WTC11 (cell line): ENCODE measurements around the gene CCDC82. TPM values are rescaled to one million over a fixed set of nuclear protein-coding genes. Genes with fewer than 3 reads are reported as not detected.

Experiments used
- ATAC-seq: fragments of 200-7000 bp; cut with Tn5 transposase; 2 replicates; pipeline ENCODE4 v1.10.0; 2021; ENCODE audit warnings: mild to moderate bottlenecking, moderate library complexity
- CTCF ChIA-PET: fragments of 300-600 bp; sonication (Branson Sonifier 250); formaldehyde crosslinking; loops from one replicate; lab custom pipeline; 2021; ENCODE audit warnings: antibody characterized with exemption; lab: Charles Lee
- POLR2A ChIA-PET: fragments of 350-600 bp; sonication (Branson Sonifier 250); formaldehyde crosslinking; loops from one replicate; lab custom pipeline; 2021; ENCODE audit warnings: antibody characterized with exemption; lab: Charles Lee
- DNase-seq: peaks from one replicate; pipeline ENCODE4 v3.0.0; 2021; ENCODE audit warnings: low spot score
- H3K27ac Mint-ChIP-seq: 2 replicates; pipeline ENCODE4 v1.8.0; 2021; ENCODE audit warnings: mixed read lengths
- H3K27me3 Mint-ChIP-seq: 2 replicates; pipeline ENCODE4 v1.8.0; 2021; ENCODE audit warnings: low read depth, mild to moderate bottlenecking, moderate library complexity, mixed read lengths
- H3K36me3 Mint-ChIP-seq: 2 replicates; pipeline ENCODE4 v1.8.0; 2021; ENCODE audit warnings: mixed read lengths
- H3K4me1 Mint-ChIP-seq: 2 replicates; pipeline ENCODE4 v1.8.0; 2022; ENCODE audit warnings: mixed read lengths
- H3K4me3 Mint-ChIP-seq: 2 replicates; pipeline ENCODE4 v1.8.0; 2021; ENCODE audit warnings: mild to moderate bottlenecking, moderate library complexity, mixed read lengths
- H3K9me3 Mint-ChIP-seq: 2 replicates; pipeline ENCODE4 v1.8.0; 2021; ENCODE audit warnings: mixed read lengths
- IRF2 ChIP-seq: sonication (generic); formaldehyde crosslinking; IDR thresholded peaks from 2 replicates; pipeline ENCODE4 v1.8.0; 2022; ENCODE audit warnings: low read depth, missing genetic modification reagents, borderline replicate concordance
- NFE2L1 ChIP-seq: sonication (generic); formaldehyde crosslinking; IDR thresholded peaks from 2 replicates; pipeline ENCODE4 v1.8.1; 2023; ENCODE audit warnings: missing genetic modification reagents
- OVOL2 ChIP-seq: fragments of 250-450 bp; sonication (Bioruptor Pico); IDR thresholded peaks from 2 replicates; pipeline ENCODE4 v1.9.0; 2021; ENCODE audit warnings: mild to moderate bottlenecking, borderline replicate concordance
- PRRX2 ChIP-seq: fragments of 250-450 bp; sonication (Bioruptor Pico); IDR thresholded peaks from 2 replicates; pipeline ENCODE4 v1.8.0; 2021; ENCODE audit warnings: mild to moderate bottlenecking
- SMAD4 ChIP-seq: sonication (generic); formaldehyde crosslinking; IDR thresholded peaks from 2 replicates; pipeline ENCODE4 v1.8.0; 2022; ENCODE audit warnings: mild to moderate bottlenecking, missing genetic modification reagents
- TCF7 ChIP-seq: sonication (generic); formaldehyde crosslinking; IDR thresholded peaks from 2 replicates; pipeline ENCODE4 v1.8.0; 2022; ENCODE audit warnings: mild to moderate bottlenecking, low read depth, missing genetic modification reagents, moderate library complexity
- TEAD1 ChIP-seq: sonication (generic); formaldehyde crosslinking; IDR thresholded peaks from 2 replicates; pipeline ENCODE4 v1.8.0; 2022; ENCODE audit warnings: mild to moderate bottlenecking, missing genetic modification reagents
- ZNF671 ChIP-seq: fragments of 250-450 bp; sonication (Bioruptor Pico); IDR thresholded peaks from 2 replicates; pipeline ENCODE4 v1.8.0; 2021; ENCODE audit warnings: mild to moderate bottlenecking
- total RNA-seq: library from RNA; stranded (reverse); gene quantifications from 3 replicates; pipeline ENCODE4 v1.2.3, GENCODE V29; 2021
- TF ChIP-seq, protein P1 (sequence below): sonication (generic); formaldehyde crosslinking; conservative IDR thresholded peaks from 2 replicates; pipeline ENCODE4 v1.8.1; 2023; ENCODE audit warnings: mild to moderate bottlenecking, low read depth, missing genetic modification reagents, moderate library complexity
- TF ChIP-seq, protein P2 (sequence below): sonication (generic); formaldehyde crosslinking; IDR thresholded peaks from 2 replicates; pipeline ENCODE4 v1.8.0; 2022; ENCODE audit warnings: mild to moderate bottlenecking, missing genetic modification reagents
- TF ChIP-seq, protein P3 (sequence below): sonication (generic); formaldehyde crosslinking; IDR thresholded peaks from 2 replicates; pipeline ENCODE4 v1.8.0; 2022; ENCODE audit warnings: missing genetic modification reagents
- TF ChIP-seq, protein P4 (sequence below): sonication (generic); formaldehyde crosslinking; conservative IDR thresholded peaks from 2 replicates; pipeline ENCODE4 v1.8.1; 2022; ENCODE audit warnings: mild to moderate bottlenecking, missing genetic modification reagents
- TF ChIP-seq, protein P5 (sequence below): fragments of 250-450 bp; sonication (Bioruptor Pico); IDR thresholded peaks from 2 replicates; pipeline ENCODE4 v1.9.0; 2021; ENCODE audit warnings: mild to moderate bottlenecking
- TF ChIP-seq, protein P6 (sequence below): fragments of 250-450 bp; sonication (Bioruptor Pico); IDR thresholded peaks from 2 replicates; pipeline ENCODE4 v1.8.0; 2021; ENCODE audit warnings: mild to moderate bottlenecking
- TF ChIP-seq, protein P7 (sequence below): sonication (generic); formaldehyde crosslinking; IDR thresholded peaks from 2 replicates; pipeline ENCODE4 v1.8.1; 2022; ENCODE audit warnings: mild to moderate bottlenecking, moderate library complexity, missing genetic modification reagents
- TF ChIP-seq, protein P8 (sequence below): fragments of 250-450 bp; sonication (Bioruptor Pico); IDR thresholded peaks from 2 replicates; pipeline ENCODE4 v2.1.2; 2022; ENCODE audit warnings: mild to moderate bottlenecking, moderate library complexity
- TF ChIP-seq, protein P9 (sequence below): sonication (generic); formaldehyde crosslinking; IDR thresholded peaks from 2 replicates; pipeline ENCODE4 v1.8.0; 2022; ENCODE audit warnings: mild to moderate bottlenecking, missing genetic modification reagents
- TF ChIP-seq, protein P10 (sequence below): sonication (generic); formaldehyde crosslinking; IDR thresholded peaks from 2 replicates; pipeline ENCODE4 v1.8.1; 2022; ENCODE audit warnings: missing genetic modification reagents, borderline replicate concordance
- TF ChIP-seq, protein P11 (sequence below): fragments of 250-450 bp; sonication (Bioruptor Pico); IDR thresholded peaks from 2 replicates; pipeline ENCODE4 v1.9.0; 2021; ENCODE audit warnings: mild to moderate bottlenecking

Gene CCDC82
- total RNA-seq, 1 experiment from 2014 or later, result 16.3 TPM

DNA sequence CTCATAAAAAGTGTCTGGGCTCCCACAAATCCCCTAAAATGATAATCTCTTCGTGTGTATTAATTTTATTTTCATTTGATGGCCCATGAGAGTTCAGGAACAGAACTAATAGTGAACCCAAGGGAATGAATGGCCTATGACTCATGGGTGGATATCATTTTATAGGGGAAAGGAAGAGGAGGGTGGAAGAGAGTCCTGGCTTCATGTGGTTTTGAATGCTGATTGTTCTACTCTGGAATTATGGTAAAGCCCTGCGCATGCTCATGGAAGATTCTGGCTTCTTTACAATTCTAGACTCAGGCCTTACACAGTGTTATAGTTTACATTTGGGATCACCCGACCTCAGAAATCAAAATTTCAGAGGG lies 82.0 kb downstream of the CCDC82 start:
- no peak for DNase-seq
- TF ChIP-seq, protein P1, sequence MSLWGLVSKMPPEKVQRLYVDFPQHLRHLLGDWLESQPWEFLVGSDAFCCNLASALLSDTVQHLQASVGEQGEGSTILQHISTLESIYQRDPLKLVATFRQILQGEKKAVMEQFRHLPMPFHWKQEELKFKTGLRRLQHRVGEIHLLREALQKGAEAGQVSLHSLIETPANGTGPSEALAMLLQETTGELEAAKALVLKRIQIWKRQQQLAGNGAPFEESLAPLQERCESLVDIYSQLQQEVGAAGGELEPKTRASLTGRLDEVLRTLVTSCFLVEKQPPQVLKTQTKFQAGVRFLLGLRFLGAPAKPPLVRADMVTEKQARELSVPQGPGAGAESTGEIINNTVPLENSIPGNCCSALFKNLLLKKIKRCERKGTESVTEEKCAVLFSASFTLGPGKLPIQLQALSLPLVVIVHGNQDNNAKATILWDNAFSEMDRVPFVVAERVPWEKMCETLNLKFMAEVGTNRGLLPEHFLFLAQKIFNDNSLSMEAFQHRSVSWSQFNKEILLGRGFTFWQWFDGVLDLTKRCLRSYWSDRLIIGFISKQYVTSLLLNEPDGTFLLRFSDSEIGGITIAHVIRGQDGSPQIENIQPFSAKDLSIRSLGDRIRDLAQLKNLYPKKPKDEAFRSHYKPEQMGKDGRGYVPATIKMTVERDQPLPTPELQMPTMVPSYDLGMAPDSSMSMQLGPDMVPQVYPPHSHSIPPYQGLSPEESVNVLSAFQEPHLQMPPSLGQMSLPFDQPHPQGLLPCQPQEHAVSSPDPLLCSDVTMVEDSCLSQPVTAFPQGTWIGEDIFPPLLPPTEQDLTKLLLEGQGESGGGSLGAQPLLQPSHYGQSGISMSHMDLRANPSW, result no peak
- TF ChIP-seq SMAD4 (CRISPR knock-in tag), result no peak
- TF ChIP-seq NFE2L1 (CRISPR knock-in tag), result no peak
- TF ChIP-seq, protein P2, sequence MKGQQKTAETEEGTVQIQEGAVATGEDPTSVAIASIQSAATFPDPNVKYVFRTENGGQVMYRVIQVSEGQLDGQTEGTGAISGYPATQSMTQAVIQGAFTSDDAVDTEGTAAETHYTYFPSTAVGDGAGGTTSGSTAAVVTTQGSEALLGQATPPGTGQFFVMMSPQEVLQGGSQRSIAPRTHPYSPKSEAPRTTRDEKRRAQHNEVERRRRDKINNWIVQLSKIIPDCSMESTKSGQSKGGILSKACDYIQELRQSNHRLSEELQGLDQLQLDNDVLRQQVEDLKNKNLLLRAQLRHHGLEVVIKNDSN (CRISPR knock-in tag), result no peak
- TF ChIP-seq IRF2 (CRISPR knock-in tag), result no peak
- TF ChIP-seq TEAD1 (CRISPR knock-in tag), result no peak
- TF ChIP-seq, protein P3, sequence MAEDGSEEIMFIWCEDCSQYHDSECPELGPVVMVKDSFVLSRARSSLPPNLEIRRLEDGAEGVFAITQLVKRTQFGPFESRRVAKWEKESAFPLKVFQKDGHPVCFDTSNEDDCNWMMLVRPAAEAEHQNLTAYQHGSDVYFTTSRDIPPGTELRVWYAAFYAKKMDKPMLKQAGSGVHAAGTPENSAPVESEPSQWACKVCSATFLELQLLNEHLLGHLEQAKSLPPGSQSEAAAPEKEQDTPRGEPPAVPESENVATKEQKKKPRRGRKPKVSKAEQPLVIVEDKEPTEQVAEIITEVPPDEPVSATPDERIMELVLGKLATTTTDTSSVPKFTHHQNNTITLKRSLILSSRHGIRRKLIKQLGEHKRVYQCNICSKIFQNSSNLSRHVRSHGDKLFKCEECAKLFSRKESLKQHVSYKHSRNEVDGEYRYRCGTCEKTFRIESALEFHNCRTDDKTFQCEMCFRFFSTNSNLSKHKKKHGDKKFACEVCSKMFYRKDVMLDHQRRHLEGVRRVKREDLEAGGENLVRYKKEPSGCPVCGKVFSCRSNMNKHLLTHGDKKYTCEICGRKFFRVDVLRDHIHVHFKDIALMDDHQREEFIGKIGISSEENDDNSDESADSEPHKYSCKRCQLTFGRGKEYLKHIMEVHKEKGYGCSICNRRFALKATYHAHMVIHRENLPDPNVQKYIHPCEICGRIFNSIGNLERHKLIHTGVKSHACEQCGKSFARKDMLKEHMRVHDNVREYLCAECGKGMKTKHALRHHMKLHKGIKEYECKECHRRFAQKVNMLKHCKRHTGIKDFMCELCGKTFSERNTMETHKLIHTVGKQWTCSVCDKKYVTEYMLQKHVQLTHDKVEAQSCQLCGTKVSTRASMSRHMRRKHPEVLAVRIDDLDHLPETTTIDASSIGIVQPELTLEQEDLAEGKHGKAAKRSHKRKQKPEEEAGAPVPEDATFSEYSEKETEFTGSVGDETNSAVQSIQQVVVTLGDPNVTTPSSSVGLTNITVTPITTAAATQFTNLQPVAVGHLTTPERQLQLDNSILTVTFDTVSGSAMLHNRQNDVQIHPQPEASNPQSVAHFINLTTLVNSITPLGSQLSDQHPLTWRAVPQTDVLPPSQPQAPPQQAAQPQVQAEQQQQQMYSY (CRISPR knock-in tag), result no peak
- TF ChIP-seq, protein P4, sequence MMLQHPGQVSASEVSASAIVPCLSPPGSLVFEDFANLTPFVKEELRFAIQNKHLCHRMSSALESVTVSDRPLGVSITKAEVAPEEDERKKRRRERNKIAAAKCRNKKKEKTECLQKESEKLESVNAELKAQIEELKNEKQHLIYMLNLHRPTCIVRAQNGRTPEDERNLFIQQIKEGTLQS, result no peak
- TF ChIP-seq ZNF671 (CRISPR knock-in tag), result no peak
- TF ChIP-seq, protein P5, sequence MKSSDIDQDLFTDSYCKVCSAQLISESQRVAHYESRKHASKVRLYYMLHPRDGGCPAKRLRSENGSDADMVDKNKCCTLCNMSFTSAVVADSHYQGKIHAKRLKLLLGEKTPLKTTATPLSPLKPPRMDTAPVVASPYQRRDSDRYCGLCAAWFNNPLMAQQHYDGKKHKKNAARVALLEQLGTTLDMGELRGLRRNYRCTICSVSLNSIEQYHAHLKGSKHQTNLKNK, result no peak
- TF ChIP-seq, protein P6, sequence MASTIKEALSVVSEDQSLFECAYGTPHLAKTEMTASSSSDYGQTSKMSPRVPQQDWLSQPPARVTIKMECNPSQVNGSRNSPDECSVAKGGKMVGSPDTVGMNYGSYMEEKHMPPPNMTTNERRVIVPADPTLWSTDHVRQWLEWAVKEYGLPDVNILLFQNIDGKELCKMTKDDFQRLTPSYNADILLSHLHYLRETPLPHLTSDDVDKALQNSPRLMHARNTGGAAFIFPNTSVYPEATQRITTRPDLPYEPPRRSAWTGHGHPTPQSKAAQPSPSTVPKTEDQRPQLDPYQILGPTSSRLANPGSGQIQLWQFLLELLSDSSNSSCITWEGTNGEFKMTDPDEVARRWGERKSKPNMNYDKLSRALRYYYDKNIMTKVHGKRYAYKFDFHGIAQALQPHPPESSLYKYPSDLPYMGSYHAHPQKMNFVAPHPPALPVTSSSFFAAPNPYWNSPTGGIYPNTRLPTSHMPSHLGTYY (CRISPR knock-in tag), result no peak
- TF ChIP-seq, protein P7, sequence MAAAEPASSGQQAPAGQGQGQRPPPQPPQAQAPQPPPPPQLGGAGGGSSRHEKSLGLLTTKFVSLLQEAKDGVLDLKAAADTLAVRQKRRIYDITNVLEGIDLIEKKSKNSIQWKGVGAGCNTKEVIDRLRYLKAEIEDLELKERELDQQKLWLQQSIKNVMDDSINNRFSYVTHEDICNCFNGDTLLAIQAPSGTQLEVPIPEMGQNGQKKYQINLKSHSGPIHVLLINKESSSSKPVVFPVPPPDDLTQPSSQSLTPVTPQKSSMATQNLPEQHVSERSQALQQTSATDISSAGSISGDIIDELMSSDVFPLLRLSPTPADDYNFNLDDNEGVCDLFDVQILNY (CRISPR knock-in tag), result no peak
- no peak for TF ChIP-seq TCF7 (CRISPR knock-in tag)
- TF ChIP-seq, protein P8, sequence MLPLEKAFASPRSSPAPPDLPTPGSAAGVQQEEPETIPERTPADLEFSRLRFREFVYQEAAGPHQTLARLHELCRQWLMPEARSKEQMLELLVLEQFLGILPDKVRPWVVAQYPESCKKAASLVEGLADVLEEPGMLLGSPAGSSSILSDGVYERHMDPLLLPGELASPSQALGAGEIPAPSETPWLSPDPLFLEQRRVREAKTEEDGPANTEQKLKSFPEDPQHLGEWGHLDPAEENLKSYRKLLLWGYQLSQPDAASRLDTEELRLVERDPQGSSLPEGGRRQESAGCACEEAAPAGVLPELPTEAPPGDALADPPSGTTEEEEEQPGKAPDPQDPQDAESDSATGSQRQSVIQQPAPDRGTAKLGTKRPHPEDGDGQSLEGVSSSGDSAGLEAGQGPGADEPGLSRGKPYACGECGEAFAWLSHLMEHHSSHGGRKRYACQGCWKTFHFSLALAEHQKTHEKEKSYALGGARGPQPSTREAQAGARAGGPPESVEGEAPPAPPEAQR (CRISPR knock-in tag), result no peak
- TF ChIP-seq, protein P9, sequence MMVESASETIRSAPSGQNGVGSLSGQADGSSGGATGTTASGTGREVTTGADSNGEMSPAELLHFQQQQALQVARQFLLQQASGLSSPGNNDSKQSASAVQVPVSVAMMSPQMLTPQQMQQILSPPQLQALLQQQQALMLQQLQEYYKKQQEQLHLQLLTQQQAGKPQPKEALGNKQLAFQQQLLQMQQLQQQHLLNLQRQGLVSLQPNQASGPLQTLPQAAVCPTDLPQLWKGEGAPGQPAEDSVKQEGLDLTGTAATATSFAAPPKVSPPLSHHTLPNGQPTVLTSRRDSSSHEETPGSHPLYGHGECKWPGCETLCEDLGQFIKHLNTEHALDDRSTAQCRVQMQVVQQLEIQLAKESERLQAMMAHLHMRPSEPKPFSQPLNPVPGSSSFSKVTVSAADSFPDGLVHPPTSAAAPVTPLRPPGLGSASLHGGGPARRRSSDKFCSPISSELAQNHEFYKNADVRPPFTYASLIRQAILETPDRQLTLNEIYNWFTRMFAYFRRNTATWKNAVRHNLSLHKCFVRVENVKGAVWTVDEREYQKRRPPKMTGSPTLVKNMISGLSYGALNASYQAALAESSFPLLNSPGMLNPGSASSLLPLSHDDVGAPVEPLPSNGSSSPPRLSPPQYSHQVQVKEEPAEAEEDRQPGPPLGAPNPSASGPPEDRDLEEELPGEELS (CRISPR knock-in tag), result no peak
- TF ChIP-seq, protein P10, sequence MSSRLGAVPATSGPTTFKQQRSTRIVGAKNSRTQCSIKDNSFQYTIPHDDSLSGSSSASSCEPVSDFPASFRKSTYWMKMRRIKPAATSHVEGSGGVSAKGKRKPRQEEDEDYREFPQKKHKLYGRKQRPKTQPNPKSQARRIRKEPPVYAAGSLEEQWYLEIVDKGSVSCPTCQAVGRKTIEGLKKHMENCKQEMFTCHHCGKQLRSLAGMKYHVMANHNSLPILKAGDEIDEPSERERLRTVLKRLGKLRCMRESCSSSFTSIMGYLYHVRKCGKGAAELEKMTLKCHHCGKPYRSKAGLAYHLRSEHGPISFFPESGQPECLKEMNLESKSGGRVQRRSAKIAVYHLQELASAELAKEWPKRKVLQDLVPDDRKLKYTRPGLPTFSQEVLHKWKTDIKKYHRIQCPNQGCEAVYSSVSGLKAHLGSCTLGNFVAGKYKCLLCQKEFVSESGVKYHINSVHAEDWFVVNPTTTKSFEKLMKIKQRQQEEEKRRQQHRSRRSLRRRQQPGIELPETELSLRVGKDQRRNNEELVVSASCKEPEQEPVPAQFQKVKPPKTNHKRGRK (CRISPR knock-in tag), result no peak
- no peak for TF ChIP-seq OVOL2 (CRISPR knock-in tag)
- TF ChIP-seq, protein P11, sequence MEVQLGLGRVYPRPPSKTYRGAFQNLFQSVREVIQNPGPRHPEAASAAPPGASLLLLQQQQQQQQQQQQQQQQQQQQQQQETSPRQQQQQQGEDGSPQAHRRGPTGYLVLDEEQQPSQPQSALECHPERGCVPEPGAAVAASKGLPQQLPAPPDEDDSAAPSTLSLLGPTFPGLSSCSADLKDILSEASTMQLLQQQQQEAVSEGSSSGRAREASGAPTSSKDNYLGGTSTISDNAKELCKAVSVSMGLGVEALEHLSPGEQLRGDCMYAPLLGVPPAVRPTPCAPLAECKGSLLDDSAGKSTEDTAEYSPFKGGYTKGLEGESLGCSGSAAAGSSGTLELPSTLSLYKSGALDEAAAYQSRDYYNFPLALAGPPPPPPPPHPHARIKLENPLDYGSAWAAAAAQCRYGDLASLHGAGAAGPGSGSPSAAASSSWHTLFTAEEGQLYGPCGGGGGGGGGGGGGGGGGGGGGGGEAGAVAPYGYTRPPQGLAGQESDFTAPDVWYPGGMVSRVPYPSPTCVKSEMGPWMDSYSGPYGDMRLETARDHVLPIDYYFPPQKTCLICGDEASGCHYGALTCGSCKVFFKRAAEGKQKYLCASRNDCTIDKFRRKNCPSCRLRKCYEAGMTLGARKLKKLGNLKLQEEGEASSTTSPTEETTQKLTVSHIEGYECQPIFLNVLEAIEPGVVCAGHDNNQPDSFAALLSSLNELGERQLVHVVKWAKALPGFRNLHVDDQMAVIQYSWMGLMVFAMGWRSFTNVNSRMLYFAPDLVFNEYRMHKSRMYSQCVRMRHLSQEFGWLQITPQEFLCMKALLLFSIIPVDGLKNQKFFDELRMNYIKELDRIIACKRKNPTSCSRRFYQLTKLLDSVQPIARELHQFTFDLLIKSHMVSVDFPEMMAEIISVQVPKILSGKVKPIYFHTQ (CRISPR knock-in tag), result no peak
- TF ChIP-seq PRRX2 (CRISPR knock-in tag), result no peak
- TF ChIP-seq, all 79 proteins: peak for 0
- Mint-ChIP-seq H3K4me3 (no peak overlapping the region), H3K9me3 (no peaks in the 10 kb centered on the region), H3K27me3 (no peaks in the 10 kb centered on the region), H3K27ac (peak overlapping the region; percentile 48; the same call in 1 of the 2 replicates), H3K36me3 (no peaks in the 10 kb centered on the region), H3K4me1 (peaks cover 38% of the 10 kb centered on the region)
- POLR2A ChIA-PET, result interaction anchor here (0.8 kb wide), 1 partner anchor 20 kb away, joined by 5 read pairs; no protein-coding TSS in a partner anchor
- ATAC-seq, result peak; percentile 27
- CTCF ChIA-PET, result interaction anchor here (0.7 to 2.5 kb wide), 5 partner anchors 25 to 65 kb away, joined by 3 to 14 read pairs (median 3); partner anchors contain the start of gene MAML2
